Immature natural killer cell (primary cell): ENCODE data around the gene SURF2. TPM values are rescaled to one million over a fixed set of nuclear protein-coding genes. Genes with fewer than 3 reads are reported as not detected.
A peak's percentile ranks its signal among the peaks of the same experiment; 100 is the strongest.
"Not testable (repeated sequence)": the region's sequence is repeated elsewhere in the genome, so short reads cannot be mapped to it uniquely, and the experiment has no call there.

ENCODE experiments used
- DNase-seq, 3 donors: peaks; one replicate each; pipeline ENCODE4 v3.0.0; 2022; ENCODE audit warnings: mixed read lengths in 1 of 3
- H3K27ac Mint-ChIP-seq, 6 donors: one replicate each; pipeline ENCODE4 v1.8.0; 2020; ENCODE audit warnings: mixed read lengths in 6 of 6, mild to moderate bottlenecking in 5 of 6, inconsistent platforms in 4 of 6, moderate library complexity in 3 of 6
- H3K27me3 Mint-ChIP-seq, 3 donors: one replicate each; pipeline ENCODE4 v1.8.0; 2020 to 2021; ENCODE audit warnings: low read depth in 3 of 3, mild to moderate bottlenecking in 3 of 3, mixed read lengths in 3 of 3, moderate library complexity in 3 of 3, inconsistent platforms in 1 of 3
- H3K36me3 Mint-ChIP-seq, 3 donors: one replicate each; pipeline ENCODE4 v1.8.0; 2020; ENCODE audit warnings: mixed read lengths in 3 of 3, inconsistent platforms in 2 of 3, mild to moderate bottlenecking in 2 of 3
- H3K4me1 Mint-ChIP-seq, 2 donors: one replicate each; pipeline ENCODE4 v1.8.0; 2020; ENCODE audit warnings: inconsistent platforms in 2 of 2, mild to moderate bottlenecking in 2 of 2, mixed read lengths in 2 of 2, moderate library complexity in 1 of 2
- H3K4me3 Mint-ChIP-seq, 5 donors: one replicate each; pipeline ENCODE4 v1.8.0; 2020; ENCODE audit warnings: mild to moderate bottlenecking in 5 of 5, mixed read lengths in 5 of 5, inconsistent platforms in 3 of 5, moderate library complexity in 3 of 5
- H3K9me3 Mint-ChIP-seq, 6 donors: one replicate each; pipeline ENCODE4 v1.8.0; 2020; ENCODE audit warnings: mild to moderate bottlenecking in 6 of 6, mixed read lengths in 6 of 6, inconsistent platforms in 4 of 6, moderate library complexity in 3 of 6
- polyA plus RNA-seq, 3 donors: library from polyadenylated mRNA; unstranded; fragments of 300-500 nt; fragmentation: Illumina TruSeq; gene quantifications; one replicate each; pipeline ENCODE4 v1.2.3, GENCODE V29; 2021

The SURF2 gene
- polyA plus RNA-seq, 3 donors from 2014 or later, result 30.2 to 36.9 (median 34.5) TPM

GRCh38 chr9:133391449-133391848, 35.1 kb downstream of the SURF2 start:
- H3K4me3 Mint-ChIP-seq, H3K27me3 Mint-ChIP-seq, H3K4me1 Mint-ChIP-seq, DNase-seq, H3K27ac Mint-ChIP-seq, H3K9me3 Mint-ChIP-seq, H3K36me3 Mint-ChIP-seq: not testable (repeated sequence)

- not testable (repeated sequence) for H3K36me3 Mint-ChIP-seq, H3K27me3 Mint-ChIP-seq, H3K27ac Mint-ChIP-seq, H3K9me3 Mint-ChIP-seq, H3K4me1 Mint-ChIP-seq, DNase-seq, H3K4me3 Mint-ChIP-seq
Measured at GRCh38 chr9:133392308-133392707, 36.0 kb downstream of the SURF2 start.

GRCh38 chr9:133393399-133393798, 37.0 kb downstream of the SURF2 start:
- H3K27ac Mint-ChIP-seq, result no peak overlapping the region
- DNase-seq, result no peak
- H3K27me3 Mint-ChIP-seq, result peaks cover 4 to 5% (median 5%) of the 10 kb centered on the region in 3 donors
- no peaks in the 10 kb centered on the region for H3K36me3 Mint-ChIP-seq
- peaks cover 0 to 1% of the 10 kb centered on the region in 2 donors for H3K4me1 Mint-ChIP-seq
- H3K4me3 Mint-ChIP-seq, result no peak overlapping the region
- H3K9me3 Mint-ChIP-seq, result no peaks in the 10 kb centered on the region

- Mint-ChIP-seq H3K36me3 (no peaks in the 10 kb centered on the region), H3K4me1 (peaks cover 0 to 1% of the 10 kb centered on the region in 2 donors), H3K27ac (no peak overlapping the region), H3K4me3 (no peak overlapping the region), H3K9me3 (no peaks in the 10 kb centered on the region), H3K27me3 (peaks cover 1 to 3% (median 3%) of the 10 kb centered on the region in 3 donors)
- no peak for DNase-seq
Measured at GRCh38 chr9:133394687-133395271, 38.4 kb downstream of the SURF2 start.

- Mint-ChIP-seq H3K4me3 (no peak overlapping the region), H3K9me3 (no peaks in the 10 kb centered on the region), H3K27me3 (peaks cover 0 to 3% (median 0%) of the 10 kb centered on the region in 3 donors), H3K36me3 (no peaks in the 10 kb centered on the region), H3K27ac (no peak overlapping the region), H3K4me1 (peaks cover 0 to 1% of the 10 kb centered on the region in 2 donors)
- DNase-seq, result no peak
Measured at GRCh38 chr9:133396952-133397351, 40.6 kb downstream of the SURF2 start.

- Mint-ChIP-seq H3K27ac (no peak overlapping the region), H3K36me3 (no peaks in the 10 kb centered on the region), H3K4me1 (peaks cover 0 to 1% of the 10 kb centered on the region in 2 donors), H3K9me3 (no peaks in the 10 kb centered on the region), H3K27me3 (peaks cover 0 to 3% (median 0%) of the 10 kb centered on the region in 3 donors), H3K4me3 (no peak overlapping the region)
- DNase-seq, result no peak
Measured at GRCh38 chr9:133397370-133397769, 41.0 kb downstream of the SURF2 start.

- no peak overlapping the region for H3K4me3 Mint-ChIP-seq
Measured at GRCh38 chr9:133397895-133398294, 41.5 kb downstream of the SURF2 start.

GRCh38 chr9:133400292-133400691, 43.9 kb downstream of the SURF2 start:
- H3K4me1 Mint-ChIP-seq, result peaks cover 0 to 1% of the 10 kb centered on the region in 2 donors
- peaks cover 0 to 3% (median 0%) of the 10 kb centered on the region in 3 donors for H3K27me3 Mint-ChIP-seq
- no peak overlapping the region for H3K4me3 Mint-ChIP-seq
- no peak for DNase-seq
- H3K27ac Mint-ChIP-seq, result no peak overlapping the region
- peaks cover 0 to 1% (median 1%) of the 10 kb centered on the region in 3 donors for H3K36me3 Mint-ChIP-seq
- no peaks in the 10 kb centered on the region for H3K9me3 Mint-ChIP-seq

More at GRCh38 chr9:133397895-133398294, 41.5 kb downstream of the SURF2 start:
- H3K9me3 Mint-ChIP-seq, result no peaks in the 10 kb centered on the region
- H3K4me1 Mint-ChIP-seq, result peaks cover 0 to 1% of the 10 kb centered on the region in 2 donors
- peaks cover 0 to 3% (median 0%) of the 10 kb centered on the region in 3 donors for H3K27me3 Mint-ChIP-seq
- DNase-seq, result no peak
- no peak overlapping the region for H3K27ac Mint-ChIP-seq
- H3K36me3 Mint-ChIP-seq, result no peaks in the 10 kb centered on the region

GRCh38 chr9:133401588-133401987, 45.2 kb downstream of the SURF2 start:
- no peak for DNase-seq
- Mint-ChIP-seq H3K27ac (peak overlapping the region in 3 of 6 donors; percentile 12 to 23 (median 23)), H3K36me3 (peaks cover 0 to 11% (median 4%) of the 10 kb centered on the region in 3 donors), H3K9me3 (no peaks in the 10 kb centered on the region), H3K27me3 (peaks cover 0 to 3% (median 0%) of the 10 kb centered on the region in 3 donors), H3K4me3 (no peak overlapping the region), H3K4me1 (peaks cover 0 to 1% of the 10 kb centered on the region in 2 donors)

GRCh38 chr9:133402689-133403088, 46.3 kb downstream of the SURF2 start:
- DNase-seq, result no peak
- H3K27me3 Mint-ChIP-seq, result peaks cover 0 to 2% (median 0%) of the 10 kb centered on the region in 3 donors
- H3K4me1 Mint-ChIP-seq, result no peaks in the 10 kb centered on the region
- no peak overlapping the region for H3K4me3 Mint-ChIP-seq
- no peak overlapping the region for H3K27ac Mint-ChIP-seq
- H3K9me3 Mint-ChIP-seq, result no peaks in the 10 kb centered on the region
- peaks cover 2 to 20% (median 4%) of the 10 kb centered on the region in 3 donors for H3K36me3 Mint-ChIP-seq

- peak; percentile 26 to 51 (median 43) for DNase-seq
Measured at GRCh38 chr9:133403766-133404453, 47.6 kb downstream of the SURF2 start.

GRCh38 chr9:133404454-133405002, 48.2 kb downstream of the SURF2 start:
- no peaks in the 10 kb centered on the region for H3K4me1 Mint-ChIP-seq
- peaks cover 4 to 28% (median 5%) of the 10 kb centered on the region in 3 donors for H3K36me3 Mint-ChIP-seq
- peak overlapping the region in 1 of 6 donors; percentile 46 for H3K27ac Mint-ChIP-seq
- DNase-seq, result no peak
- H3K4me3 Mint-ChIP-seq, result no peak overlapping the region
- H3K27me3 Mint-ChIP-seq, result peaks cover 0 to 2% (median 0%) of the 10 kb centered on the region in 3 donors
- no peaks in the 10 kb centered on the region for H3K9me3 Mint-ChIP-seq

More at GRCh38 chr9:133403766-133404453, 47.6 kb downstream of the SURF2 start:
- Mint-ChIP-seq H3K27ac (peak overlapping the region in 2 of 6 donors; percentile 41 to 46), H3K9me3 (no peaks in the 10 kb centered on the region), H3K36me3 (peaks cover 4 to 24% (median 5%) of the 10 kb centered on the region in 3 donors), H3K27me3 (peaks cover 0 to 2% (median 0%) of the 10 kb centered on the region in 3 donors), H3K4me3 (no peak overlapping the region), H3K4me1 (no peaks in the 10 kb centered on the region)

GRCh38 chr9:133405508-133406438, 49.4 kb downstream of the SURF2 start:
- Mint-ChIP-seq H3K4me1 (no peaks in the 10 kb centered on the region), H3K27me3 (peaks cover 0 to 2% (median 0%) of the 10 kb centered on the region in 3 donors), H3K9me3 (no peaks in the 10 kb centered on the region), H3K36me3 (peaks cover 9 to 37% (median 15%) of the 10 kb centered on the region in 3 donors), H3K4me3 (no peak overlapping the region), H3K27ac (no peak overlapping the region)
- DNase-seq, result no peak
